ENCODE measurements around the gene CHTF8.
"Not testable (repeated sequence)": the region's sequence is repeated elsewhere in the genome, so short reads cannot be mapped to it uniquely, and the experiment has no call there.

The CHTF8 gene

GRCh38 chr16:69160192-69160591, 27.8 kb upstream of the CHTF8 start:
- TF ChIP-seq POLR2A (IDR thresholded peaks at IDR 0.05; ENCODE audit: extremely low read depth, insufficient read length): no peak
- no peak for TF ChIP-seq MAX (IDR thresholded peaks at IDR 0.05; ENCODE audit: low read depth, low read length)
- TF ChIP-seq MYC (IDR thresholded peaks at IDR 0.05; ENCODE audit: low read depth, low read length): no peak
- TF ChIP-seq CTCF (IDR thresholded peaks at IDR 0.05; ENCODE audit: low read depth, low read length): no peak
- no peak overlapping the region for H3K4me3 ChIP-seq (ENCODE audit: low read depth, low read length)
- no peak for DNase-seq (ENCODE audit: low read depth)

- no peak overlapping the region for H3K4me3 ChIP-seq (ENCODE audit: low read depth, low read length)
- TF ChIP-seq POLR2A (IDR thresholded peaks at IDR 0.05; ENCODE audit: extremely low read depth, insufficient read length) (no peak), MYC (IDR thresholded peaks at IDR 0.05; ENCODE audit: low read depth, low read length) (no peak), MAX (IDR thresholded peaks at IDR 0.05; ENCODE audit: low read depth, low read length) (no peak), CTCF (IDR thresholded peaks at IDR 0.05; ENCODE audit: low read depth, low read length) (no peak)
- no peak for DNase-seq (ENCODE audit: low read depth)
Measured at GRCh38 chr16:69157196-69157595, 24.8 kb upstream of the CHTF8 start.

GRCh38 chr16:69150146-69150865, 17.9 kb upstream of the CHTF8 start:
- DNase-seq (ENCODE audit: low read depth): peak; percentile 82
- peak; percentile 71 for TF ChIP-seq CTCF (IDR thresholded peaks at IDR 0.05; ENCODE audit: low read depth, low read length)
- TF ChIP-seq POLR2A (IDR thresholded peaks at IDR 0.05; ENCODE audit: extremely low read depth, insufficient read length): no peak
- H3K4me3 ChIP-seq (ENCODE audit: low read depth, low read length): no peak overlapping the region

- not testable (repeated sequence) for DNase-seq (ENCODE audit: low read depth); H3K4me3 ChIP-seq (ENCODE audit: low read depth, low read length)
Measured at GRCh38 chr16:69149621-69150020, 17.2 kb upstream of the CHTF8 start.

GRCh38 chr16:69145658-69146057, 13.3 kb upstream of the CHTF8 start:
- no peak for TF ChIP-seq POLR2A (IDR thresholded peaks at IDR 0.05; ENCODE audit: extremely low read depth, insufficient read length)
- H3K4me3 ChIP-seq (ENCODE audit: low read depth, low read length): no peak overlapping the region
- DNase-seq (ENCODE audit: low read depth): no peak

GRCh38 chr16:69143116-69143515, 10.7 kb upstream of the CHTF8 start:
- DNase-seq (ENCODE audit: low read depth): peak; percentile 45

More at GRCh38 chr16:69143116-69143515, 10.7 kb upstream of the CHTF8 start:
- no peak overlapping the region for H3K4me3 ChIP-seq (ENCODE audit: low read depth, low read length)
- no peak for TF ChIP-seq CTCF (IDR thresholded peaks at IDR 0.05; ENCODE audit: low read depth, low read length)
- TF ChIP-seq POLR2A (IDR thresholded peaks at IDR 0.05; ENCODE audit: extremely low read depth, insufficient read length): no peak
- TF ChIP-seq MAX (IDR thresholded peaks at IDR 0.05; ENCODE audit: low read depth, low read length): no peak
- no peak for TF ChIP-seq MYC (IDR thresholded peaks at IDR 0.05; ENCODE audit: low read depth, low read length)

Measured in NB4 (cell line).